NCI-H1048 (cell line): ENCODE data around the gene NTN3.

Source experiments
- DNase-seq: peaks from one replicate; lab custom pipeline; 2025; lab: John Stamatoyannopoulos, UW

NTN3 gene

DNA sequence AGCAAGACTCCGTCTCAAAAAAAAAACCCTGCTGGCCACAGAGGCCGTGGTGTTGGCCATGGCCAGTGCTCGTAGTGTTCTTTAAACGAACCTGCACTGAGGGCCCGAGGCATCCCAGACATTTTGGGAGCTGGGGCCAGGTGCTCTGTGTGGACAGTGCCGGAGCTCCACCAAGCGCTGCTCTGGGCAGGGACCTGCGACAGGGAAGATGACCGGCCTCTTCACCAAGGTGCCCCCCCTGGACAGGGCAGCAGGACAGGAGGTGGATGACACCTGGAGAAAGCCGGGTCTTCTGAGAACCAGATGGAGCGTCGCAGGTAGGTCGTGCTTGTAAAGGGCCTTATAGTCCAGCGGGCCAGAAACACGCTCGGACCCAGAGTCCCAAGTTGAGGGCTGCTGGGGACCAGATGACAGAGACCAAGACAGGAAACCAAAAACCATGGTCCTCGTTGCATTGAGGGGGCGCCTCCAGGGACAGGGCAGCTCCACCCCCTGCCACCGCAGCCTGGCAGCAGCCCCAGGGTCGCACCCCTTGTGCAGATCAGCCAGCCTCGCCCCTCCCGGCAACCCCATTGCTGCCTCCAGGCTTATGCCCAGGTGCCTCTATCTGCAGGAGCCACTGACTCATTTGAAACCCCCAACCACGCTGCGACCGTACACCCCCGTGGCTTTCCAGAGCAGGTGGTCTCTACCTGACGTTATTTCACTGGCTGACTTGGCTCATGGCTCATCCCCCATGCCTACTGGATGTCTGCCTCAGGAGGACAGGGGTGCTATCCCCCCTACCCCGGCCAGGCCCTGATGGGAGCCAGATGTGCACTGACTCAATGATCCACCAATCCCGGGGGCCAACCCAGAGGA, 4.2 kb upstream of the NTN3 start:
- DNase-seq = no peak

GRCh38 chr16:2467528-2468232, 3.4 kb upstream of the NTN3 start:
- DNase-seq = no peak

DNA sequence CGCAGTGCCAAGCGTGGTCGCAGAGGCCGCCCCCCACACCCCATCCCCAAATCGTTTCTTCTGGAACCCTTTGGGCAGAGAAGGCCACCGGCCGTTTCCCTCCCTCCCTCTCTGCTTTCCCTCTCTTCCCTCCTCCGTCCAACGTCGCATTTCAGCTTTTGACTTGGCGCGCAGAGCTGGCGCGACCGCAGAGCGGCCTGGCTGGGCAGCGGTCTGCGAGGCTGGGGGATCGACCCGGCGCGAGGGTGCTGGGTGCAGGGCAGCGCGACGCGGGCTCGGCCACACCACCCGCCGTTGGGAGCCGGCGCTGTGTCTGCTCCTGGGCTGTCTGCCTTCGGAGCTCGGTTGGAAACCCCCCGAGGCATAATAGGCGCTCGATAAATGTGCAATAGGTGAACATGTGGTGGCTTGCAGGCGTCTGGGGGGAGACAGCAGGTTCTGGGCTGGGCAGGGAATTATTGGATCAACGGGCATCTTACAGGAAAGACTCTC, 2.8 kb upstream of the NTN3 start:
- no peak for DNase-seq

DNA sequence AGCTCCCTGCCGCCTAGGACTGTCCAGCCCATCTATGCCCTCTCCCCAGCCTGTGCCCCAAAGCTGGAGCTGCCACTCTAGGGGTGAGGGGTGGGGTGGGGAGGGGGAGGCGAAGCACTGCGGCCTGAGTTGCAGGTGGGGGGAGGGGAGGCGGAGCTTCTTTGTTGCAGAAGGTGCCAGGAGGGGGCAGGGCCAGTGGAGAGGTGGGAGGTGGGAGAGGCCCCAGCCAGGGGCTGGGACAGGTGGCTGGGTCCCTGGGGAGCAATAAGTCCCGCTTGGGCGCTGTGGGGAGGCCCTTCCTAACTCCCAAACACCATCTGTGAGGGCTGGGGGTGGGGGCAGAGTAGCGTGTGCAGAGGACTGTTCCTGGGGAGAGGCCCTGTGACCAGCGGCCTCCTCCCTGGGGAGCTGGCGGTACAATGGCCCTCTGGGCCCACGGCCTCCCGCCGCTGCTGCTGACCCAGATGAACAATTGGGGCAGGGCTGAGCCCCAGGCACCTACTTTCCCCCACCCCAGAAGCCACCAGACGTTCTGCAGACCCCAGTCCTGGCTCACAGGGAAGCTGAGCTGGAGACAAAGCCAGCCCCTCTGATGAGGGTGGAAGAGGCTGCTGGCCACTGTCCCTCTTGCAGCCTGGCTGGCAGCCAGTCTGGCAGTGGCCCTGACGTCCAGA, 2.2 kb upstream of the NTN3 start:
- DNase-seq = no peak

DNA sequence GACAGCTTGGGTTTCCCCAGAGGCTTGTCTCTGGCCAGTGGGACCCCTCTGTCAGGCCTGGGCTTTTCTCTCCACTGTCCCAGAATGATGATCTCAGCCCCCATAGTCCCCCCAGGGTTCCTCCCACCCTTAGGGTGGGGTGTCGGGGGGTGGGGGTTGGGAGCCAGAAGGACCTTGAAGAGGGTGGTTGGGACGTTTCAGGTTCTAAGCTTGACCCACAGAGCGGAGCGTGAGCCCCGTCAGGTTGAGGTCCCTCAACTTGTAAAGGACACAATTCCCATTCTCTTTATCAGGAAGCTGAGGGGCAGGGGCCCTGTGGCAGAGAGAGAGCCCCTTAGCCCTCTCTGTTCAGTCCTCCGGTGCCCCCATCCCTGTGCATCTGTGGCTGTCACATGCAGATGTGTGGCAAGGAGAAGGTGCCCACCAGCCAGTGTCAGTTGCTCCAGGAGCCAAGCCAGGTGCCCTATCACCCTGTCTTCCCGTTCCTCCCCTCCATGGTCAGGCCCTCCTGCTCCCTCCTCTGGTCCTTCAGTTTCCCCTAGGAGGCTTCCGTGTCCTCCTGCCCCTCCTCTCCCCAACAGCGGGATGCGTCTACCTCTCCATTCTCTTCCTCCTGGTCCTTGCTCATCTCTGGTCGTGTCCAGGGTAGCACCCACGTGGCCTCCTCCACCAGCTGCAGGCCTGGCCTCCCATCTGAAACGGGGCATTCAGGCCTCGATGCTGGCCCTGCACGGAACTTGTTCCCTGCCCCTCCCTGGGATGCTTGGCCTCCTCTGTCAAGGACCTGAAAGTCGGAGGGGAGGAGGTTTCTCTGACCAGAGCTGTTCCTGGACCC, 1.5 kb upstream of the NTN3 start:
- DNase-seq = no peak

DNA sequence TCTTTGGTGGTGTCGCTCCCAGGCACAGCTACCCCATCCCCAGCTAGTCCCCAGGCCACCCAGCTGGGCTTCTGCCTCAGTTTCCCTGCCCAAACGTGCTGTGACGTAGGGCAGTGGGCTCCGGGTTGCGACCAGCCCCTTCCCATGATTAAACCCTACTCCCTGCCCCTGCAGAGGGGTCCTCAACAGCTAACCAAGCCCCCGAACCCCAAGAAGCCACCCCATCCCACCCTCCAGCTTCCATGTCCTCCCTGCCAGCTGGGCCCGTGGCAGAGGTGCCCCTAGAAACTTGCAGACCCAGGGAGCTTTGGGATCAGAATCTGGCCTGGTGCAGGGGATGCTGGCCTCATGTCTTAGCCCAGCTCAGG, 879 bp upstream of the NTN3 start:
- no peak for DNase-seq

DNA sequence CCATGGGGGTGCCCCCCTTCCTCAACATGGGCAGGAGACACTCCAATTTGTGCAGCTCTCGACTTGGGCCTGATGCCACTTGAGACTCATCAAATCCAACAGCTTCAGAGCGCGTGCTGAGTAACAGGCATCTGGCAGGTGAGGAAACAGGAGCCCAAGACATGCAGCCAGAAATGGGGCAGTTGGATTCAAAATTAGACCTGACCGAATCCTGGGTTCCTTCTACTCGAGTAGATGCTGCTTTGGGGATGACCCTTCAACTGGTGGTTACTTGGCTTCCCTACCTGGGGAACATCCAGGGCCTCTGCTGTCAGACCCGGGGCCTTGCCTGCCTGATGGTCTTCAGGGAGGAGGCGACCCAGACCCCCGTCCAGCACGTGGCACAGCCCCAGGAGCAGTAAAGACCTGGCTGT, 488 bp upstream of the NTN3 start:
- no peak for DNase-seq

DNA sequence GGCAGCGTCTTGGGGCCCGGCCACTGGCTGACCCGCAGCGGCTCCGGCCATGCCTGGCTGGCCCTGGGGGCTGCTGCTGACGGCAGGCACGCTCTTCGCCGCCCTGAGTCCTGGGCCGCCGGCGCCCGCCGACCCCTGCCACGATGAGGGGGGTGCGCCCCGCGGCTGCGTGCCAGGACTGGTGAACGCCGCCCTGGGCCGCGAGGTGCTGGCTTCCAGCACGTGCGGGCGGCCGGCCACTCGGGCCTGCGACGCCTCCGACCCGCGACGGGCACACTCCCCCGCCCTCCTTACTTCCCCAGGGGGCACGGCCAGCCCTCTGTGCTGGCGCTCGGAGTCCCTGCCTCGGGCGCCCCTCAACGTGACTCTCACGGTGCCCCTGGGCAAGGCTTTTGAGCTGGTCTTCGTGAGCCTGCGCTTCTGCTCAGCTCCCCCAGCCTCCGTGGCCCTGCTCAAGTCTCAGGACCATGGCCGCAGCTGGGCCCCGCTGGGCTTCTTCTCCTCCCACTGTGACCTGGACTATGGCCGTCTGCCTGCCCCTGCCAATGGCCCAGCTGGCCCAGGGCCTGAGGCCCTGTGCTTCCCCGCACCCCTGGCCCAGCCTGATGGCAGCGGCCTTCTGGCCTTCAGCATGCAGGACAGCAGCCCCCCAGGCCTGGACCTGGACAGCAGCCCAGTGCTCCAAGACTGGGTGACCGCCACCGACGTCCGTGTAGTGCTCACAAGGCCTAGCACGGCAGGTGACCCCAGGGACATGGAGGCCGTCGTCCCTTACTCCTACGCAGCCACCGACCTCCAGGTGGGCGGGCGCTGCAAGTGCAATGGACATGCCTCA, 773 bp downstream of the NTN3 start:
- DNase-seq = no peak

DNA sequence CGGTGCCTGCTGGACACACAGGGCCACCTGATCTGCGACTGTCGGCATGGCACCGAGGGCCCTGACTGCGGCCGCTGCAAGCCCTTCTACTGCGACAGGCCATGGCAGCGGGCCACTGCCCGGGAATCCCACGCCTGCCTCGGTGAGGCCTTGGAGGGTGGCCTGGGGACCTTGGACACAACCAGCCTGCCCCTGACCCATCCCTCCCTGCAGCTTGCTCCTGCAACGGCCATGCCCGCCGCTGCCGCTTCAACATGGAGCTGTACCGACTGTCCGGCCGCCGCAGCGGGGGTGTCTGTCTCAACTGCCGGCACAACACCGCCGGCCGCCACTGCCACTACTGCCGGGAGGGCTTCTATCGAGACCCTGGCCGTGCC, 1.4 kb downstream of the NTN3 start:
- DNase-seq = no peak

GRCh38 chr16:2472885-2473445, 1.9 kb downstream of the NTN3 start:
- no peak for DNase-seq

- DNase-seq = no peak
Measured at GRCh38 chr16:2473446-2473926, 2.4 kb downstream of the NTN3 start.

DNA sequence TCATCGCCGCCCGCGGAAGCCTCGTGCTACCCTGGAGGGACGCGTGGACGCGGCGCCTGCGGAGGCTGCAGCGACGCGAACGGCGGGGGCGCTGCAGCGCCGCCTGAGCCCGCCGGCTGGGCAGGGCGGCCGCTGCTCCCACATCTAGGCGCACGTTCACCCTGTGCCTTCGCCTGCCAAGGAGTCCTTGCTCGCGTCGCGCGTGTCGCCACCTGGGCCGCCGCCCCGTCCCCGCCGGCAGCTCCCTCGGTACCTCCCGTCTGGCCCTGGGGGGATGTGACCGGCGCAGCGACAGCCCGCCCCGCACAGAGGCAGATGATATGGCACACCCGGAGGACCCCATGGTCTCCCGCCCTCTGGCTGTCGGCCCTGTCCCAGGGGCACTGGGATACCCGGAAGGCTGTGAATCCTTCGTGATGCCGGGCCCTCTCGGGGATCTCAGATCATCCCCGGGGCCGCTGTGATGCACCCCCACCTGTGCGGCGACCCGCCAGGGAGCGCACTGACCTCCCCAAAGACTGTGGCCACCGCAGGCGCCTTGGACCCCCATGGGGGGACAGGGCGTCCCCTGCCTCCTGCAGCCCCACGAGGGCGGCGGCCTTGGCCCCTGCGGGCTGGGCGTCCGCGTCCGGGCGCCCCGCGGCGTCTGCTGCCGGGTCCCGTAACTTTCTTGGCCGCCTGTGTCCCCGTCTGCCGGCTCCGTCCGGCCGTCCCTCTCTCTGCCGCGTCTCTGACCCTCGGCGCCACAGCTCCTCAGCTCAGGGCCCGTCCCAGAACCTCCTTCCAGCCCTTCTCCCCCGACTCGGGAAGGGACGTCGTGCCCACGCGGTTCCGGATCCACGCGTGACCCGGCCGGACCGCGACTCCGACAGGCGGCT, 3.1 kb downstream of the NTN3 start:
- DNase-seq = no peak

DNA sequence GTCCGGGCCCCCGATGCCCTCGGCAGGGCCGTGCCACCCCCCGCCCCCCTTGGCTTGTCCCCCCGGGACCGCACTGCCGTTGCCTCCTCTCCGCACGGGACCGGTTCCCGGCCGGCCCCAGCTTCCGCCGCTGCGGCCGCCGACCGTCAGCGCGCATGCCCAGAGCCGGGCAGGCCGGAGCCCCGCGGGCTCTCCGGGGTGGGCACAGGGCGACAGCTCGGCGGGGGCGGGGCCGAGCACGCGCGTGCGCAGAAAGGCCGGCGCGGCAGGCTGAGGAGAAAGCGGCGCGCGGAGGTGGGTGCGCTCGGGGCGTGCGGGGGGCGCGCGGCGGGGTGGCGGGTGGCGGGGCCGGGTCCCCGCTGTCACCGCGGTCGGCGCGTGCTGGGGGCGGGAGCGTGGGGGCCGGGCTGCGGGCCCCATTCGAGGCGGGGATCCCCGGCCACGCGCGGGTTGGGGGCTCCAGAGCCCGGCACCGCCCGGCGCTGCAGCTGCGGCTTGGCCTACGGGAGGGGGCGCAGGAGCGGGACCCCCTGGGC, 3.8 kb downstream of the NTN3 start, which contains the start of gene TBC1D24:
TBC1D24 (plus strand) TSS at position 251 of the 536 bp plus-strand sequence. CDS start 21,022 bp downstream, outside the sequence.
- DNase-seq = peak; percentile 27

- no peak for DNase-seq
Measured at GRCh38 chr16:2475413-2476344, 4.6 kb downstream of the NTN3 start.

- DNase-seq = no peak
Measured at GRCh38 chr16:2476345-2476720, 5.2 kb downstream of the NTN3 start.

DNA sequence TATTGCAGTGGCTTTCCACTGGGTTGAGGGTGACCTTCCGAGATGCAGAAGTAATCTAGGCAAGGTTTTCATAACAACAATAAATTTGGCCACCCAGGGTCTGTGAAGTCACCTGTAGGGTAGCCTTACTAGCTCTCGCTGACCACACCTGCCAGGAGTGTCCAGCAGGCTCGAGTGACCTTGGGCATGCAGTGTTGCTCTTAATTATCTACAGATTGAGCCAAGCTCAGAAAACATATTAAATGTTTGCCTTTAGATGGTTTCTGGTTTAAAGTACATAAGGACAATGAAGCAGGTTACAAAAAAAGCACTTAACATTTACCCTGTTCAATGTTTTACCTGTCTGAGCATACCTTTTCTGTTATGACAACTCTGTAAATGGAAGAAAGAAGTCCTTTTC, 5.6 kb downstream of the NTN3 start:
- DNase-seq = no peak

DNA sequence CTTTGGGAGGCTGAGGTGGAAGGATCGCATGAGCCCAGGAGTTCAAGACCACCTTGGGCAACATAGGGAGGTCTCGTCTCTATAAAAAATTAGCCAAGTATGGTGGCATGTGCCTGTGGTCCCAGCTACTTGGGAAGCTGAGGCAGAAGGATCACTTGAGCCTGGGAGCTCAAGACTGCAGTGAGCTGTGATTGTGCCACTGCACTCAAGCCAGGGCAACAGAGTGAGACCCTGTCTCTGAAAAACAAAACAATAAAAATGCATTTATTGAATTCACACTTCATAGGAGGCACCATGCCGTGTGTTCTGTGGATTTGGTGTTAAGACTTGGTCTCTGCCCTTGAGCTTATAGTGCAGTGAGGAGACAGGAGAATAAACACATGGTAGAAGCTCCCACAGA, 6.2 kb downstream of the NTN3 start:
- no peak for DNase-seq

DNA sequence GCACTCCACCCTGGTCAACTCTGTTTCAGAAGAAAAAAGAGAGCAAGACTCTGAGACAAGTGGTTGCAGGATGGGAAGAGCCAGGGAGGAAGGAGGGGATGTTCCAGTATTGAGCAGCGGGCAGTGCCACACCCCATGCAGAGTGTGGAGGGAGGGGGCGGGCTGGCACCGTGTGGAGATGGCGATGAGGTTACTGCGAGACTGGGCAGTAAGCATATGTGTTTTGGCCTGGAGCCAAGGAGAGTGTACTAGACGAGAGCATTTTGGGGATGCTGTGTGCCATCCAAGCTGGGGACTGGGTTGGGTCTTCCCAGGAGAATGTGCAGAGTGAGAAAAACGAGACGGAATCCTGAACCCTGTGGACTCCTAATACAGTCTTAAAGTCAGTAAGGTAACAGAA, 7.2 kb downstream of the NTN3 start:
- no peak for DNase-seq
